Esophagus squamous epithelium (tissue), 4 donors: Measurements from ENCODE around the gene HYOU1.

Source experiments
- POLR2A ChIP-seq, 4 donors: fragments of 450-650 bp; IDR thresholded peaks; one replicate each; pipeline ENCODE4 v1.6.1; 2017; ENCODE audit warnings: antibody characterized with exemption in 4 of 4, mild to moderate bottlenecking in 4 of 4, moderate library complexity in 3 of 4
- TF ChIP-seq, protein P1 (sequence below), 6 experiments: fragments of 450-650 bp in 4 of 6; fragments of 200-600 bp in 2 of 6; sonication (generic) in 2 of 6; IDR thresholded peaks; one replicate each; pipeline ENCODE4 v1.5.1; 2016 to 2019; ENCODE audit warnings: antibody characterized with exemption in 6 of 6, mild to moderate bottlenecking in 4 of 6, moderate library complexity in 4 of 6

- TF ChIP-seq, protein P1, sequence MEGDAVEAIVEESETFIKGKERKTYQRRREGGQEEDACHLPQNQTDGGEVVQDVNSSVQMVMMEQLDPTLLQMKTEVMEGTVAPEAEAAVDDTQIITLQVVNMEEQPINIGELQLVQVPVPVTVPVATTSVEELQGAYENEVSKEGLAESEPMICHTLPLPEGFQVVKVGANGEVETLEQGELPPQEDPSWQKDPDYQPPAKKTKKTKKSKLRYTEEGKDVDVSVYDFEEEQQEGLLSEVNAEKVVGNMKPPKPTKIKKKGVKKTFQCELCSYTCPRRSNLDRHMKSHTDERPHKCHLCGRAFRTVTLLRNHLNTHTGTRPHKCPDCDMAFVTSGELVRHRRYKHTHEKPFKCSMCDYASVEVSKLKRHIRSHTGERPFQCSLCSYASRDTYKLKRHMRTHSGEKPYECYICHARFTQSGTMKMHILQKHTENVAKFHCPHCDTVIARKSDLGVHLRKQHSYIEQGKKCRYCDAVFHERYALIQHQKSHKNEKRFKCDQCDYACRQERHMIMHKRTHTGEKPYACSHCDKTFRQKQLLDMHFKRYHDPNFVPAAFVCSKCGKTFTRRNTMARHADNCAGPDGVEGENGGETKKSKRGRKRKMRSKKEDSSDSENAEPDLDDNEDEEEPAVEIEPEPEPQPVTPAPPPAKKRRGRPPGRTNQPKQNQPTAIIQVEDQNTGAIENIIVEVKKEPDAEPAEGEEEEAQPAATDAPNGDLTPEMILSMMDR (IDR thresholded peaks at IDR 0.05), result no peak
- TF ChIP-seq POLR2A (IDR thresholded peaks at IDR 0.05), result no peak
These were observed 35.4 kb downstream of the HYOU1 start for GRCh38 chr11:119021631-119022030.
